Activated B cell treated with CpG ODN at 0.5 μM for 24 hours (primary cell): Measurements from ENCODE around the gene GNG3. TPM values are rescaled to one million over a fixed set of nuclear protein-coding genes. Genes with fewer than 3 reads are reported as not detected.
"Not testable (repeated sequence)": the region's sequence is repeated elsewhere in the genome, so short reads cannot be mapped to it uniquely, and the experiment has no call there.

Experiments used
- ATAC-seq: fragments of 200-7000 bp; cut with Tn5 transposase; one replicate; pipeline ENCODE4 v1.10.0; 2021; ENCODE audit warnings: low read depth, mild to moderate bottlenecking, moderate library complexity
- CTCF ChIA-PET: fragments of 350-600 bp; sonication (Branson Sonifier 250); formaldehyde crosslinking; loops from one replicate; lab custom pipeline; 2021; ENCODE audit warnings: antibody characterized with exemption; lab: Charles Lee
- POLR2A ChIA-PET: fragments of 350-600 bp; sonication (Branson Sonifier 250); formaldehyde crosslinking; loops from one replicate; lab custom pipeline; 2021; ENCODE audit warnings: antibody characterized with exemption; lab: Charles Lee
- DNase-seq: peaks from one replicate; pipeline ENCODE4 v3.0.0; 2022
- H3K27ac Mint-ChIP-seq: one replicate; pipeline ENCODE4 v1.8.0; 2020; ENCODE audit warnings: mixed read lengths
- H3K27me3 Mint-ChIP-seq: one replicate; pipeline ENCODE4 v1.8.0; 2021; ENCODE audit warnings: mixed read lengths
- H3K36me3 Mint-ChIP-seq: one replicate; pipeline ENCODE4 v1.8.0; 2021; ENCODE audit warnings: low read depth, mixed read lengths
- H3K4me1 Mint-ChIP-seq: one replicate; pipeline ENCODE4 v1.8.0; 2021; ENCODE audit warnings: mixed read lengths
- H3K4me3 Mint-ChIP-seq: one replicate; pipeline ENCODE4 v1.8.0; 2020; ENCODE audit warnings: mild to moderate bottlenecking, mixed read lengths
- H3K9me3 Mint-ChIP-seq: one replicate; pipeline ENCODE4 v1.8.0; 2020; ENCODE audit warnings: mixed read lengths
- CTCF ChIP-seq: fragments of 200-600 bp; IDR thresholded peaks from one replicate; pipeline ENCODE4 v1.8.0; 2022; ENCODE audit warnings: antibody characterized with exemption, mild to moderate bottlenecking
- intact Hi-C: fragments of 100-400 bp; cut with micrococcal nuclease; formaldehyde crosslinking; loops from one replicate; pipeline ENCODE4 v1.15.1; 2024
- total RNA-seq: library from RNA; stranded (reverse); gene quantifications from 2 replicates; pipeline ENCODE4 v1.2.3, GENCODE V29; 2022

Gene GNG3
- total RNA-seq, 1 donor from 2014 or later, result 1.8 TPM

DNA sequence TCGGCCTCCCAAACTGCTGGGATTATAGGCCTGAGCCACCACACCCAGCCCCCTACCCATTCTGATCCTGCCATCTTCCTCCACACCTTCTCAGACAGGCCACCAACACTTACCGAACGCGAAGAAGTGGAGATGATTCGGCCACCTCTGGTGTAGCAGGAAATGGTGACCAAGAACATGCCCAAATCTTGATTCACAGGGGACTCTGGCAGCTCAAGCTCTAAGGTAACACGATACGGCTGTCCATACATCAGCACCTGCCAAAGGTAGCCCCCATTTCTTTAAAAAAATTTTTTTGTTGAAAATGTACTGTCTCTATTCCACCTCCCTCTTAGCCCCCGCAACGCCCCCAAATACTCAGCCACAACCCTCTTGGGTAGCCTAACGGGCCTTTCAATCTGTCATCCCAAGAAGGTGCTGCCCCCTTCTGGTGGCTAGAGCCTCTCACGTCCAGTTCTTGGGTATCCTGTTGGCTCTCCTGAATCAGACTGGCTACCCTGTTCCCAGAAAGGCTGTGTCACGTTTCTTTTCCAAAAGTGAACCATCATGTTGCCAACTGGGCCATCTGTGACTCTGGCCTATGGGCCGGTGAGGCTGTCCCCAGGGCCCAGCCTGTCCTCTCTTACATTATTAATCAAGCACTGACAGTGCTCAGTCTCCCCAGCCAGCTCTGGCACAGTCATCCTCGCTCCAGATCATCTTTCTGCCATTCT is 12.9 kb upstream of the GNG3 start:
- no peak for TF ChIP-seq CTCF
- Mint-ChIP-seq H3K4me1 (peaks cover 5% of the 10 kb centered on the region), H3K27me3 (no peaks in the 10 kb centered on the region), H3K9me3 (no peaks in the 10 kb centered on the region), H3K27ac (no peak overlapping the region), H3K36me3 (peaks cover 24% of the 10 kb centered on the region), H3K4me3 (no peak overlapping the region)
- ATAC-seq, result peak; percentile 88
- intact Hi-C loops, result loop anchor here (1.0 kb wide), 7 partner anchors 13 to 299 kb away; partner anchors contain the start of gene EML3
- POLR2A ChIA-PET, result interaction anchor here (0.6 to 1.9 kb wide), 11 partner anchors 10 to 270 kb away, joined by 3 to 8 read pairs (median 5); partner anchors contain the start of genes C11orf98, CSKMT, INTS5 and LBHD1
- peak; percentile 55 for DNase-seq
- CTCF ChIA-PET, result interaction anchor here (0.6 to 4.7 kb wide), 19 partner anchors 8 to 301 kb away, joined by 3 to 37 read pairs (median 5); partner anchors contain the start of genes B3GAT3, C11orf98, CSKMT and EEF1G

DNA sequence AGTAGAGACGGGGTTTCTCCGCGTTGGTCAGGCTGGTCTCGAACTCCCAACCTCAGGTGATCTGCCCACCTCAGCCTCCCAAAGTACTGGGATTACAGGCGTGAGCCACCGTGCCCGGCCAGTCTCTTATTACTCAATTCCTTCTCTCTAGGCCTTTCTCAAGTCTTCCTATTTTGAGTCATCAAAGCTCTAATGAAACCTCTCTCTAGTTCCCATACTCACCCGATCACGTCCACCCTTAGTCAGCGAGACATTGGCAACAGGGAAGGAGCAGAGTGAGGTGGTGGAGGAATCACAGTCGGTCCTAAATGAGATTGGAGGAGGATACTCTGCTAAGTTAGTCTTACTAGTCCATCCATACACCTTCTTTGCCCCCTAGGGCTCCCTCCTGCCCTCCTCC is 5.2 kb upstream of the GNG3 start:
- no peak for TF ChIP-seq CTCF
- Mint-ChIP-seq H3K27me3 (no peaks in the 10 kb centered on the region), H3K4me3 (no peak overlapping the region), H3K4me1 (peaks cover 20% of the 10 kb centered on the region), H3K9me3 (no peaks in the 10 kb centered on the region), H3K27ac (no peak overlapping the region), H3K36me3 (peaks cover 9% of the 10 kb centered on the region)
- CTCF ChIA-PET, result interaction anchor here (1.4 kb wide), 1 partner anchor 9 kb away, joined by 8 read pairs; no protein-coding TSS in a partner anchor
- POLR2A ChIA-PET, result interaction anchor here (1.3 kb wide), 1 partner anchor 30 kb away, joined by 6 read pairs; the partner anchor contains the start of genes LBHD1 and UQCC3
- ATAC-seq (no peak), DNase-seq (no peak)
- intact Hi-C loops, result no loop called here

- not testable (repeated sequence) for H3K4me3 Mint-ChIP-seq
These were observed 3.6 kb upstream of the GNG3 start for GRCh38 chr11:62703921-62704320.

GRCh38 chr11:62705413-62705812 is 2.1 kb upstream of the GNG3 start:
- CTCF ChIA-PET, result interaction anchor here (1.0 to 1.6 kb wide), 3 partner anchors 11 to 40 kb away, joined by 3 to 6 read pairs (median 5); partner anchors contain the start of genes C11orf98 and CSKMT
- ATAC-seq (no peak), DNase-seq (no peak)
- Mint-ChIP-seq H3K9me3 (no peaks in the 10 kb centered on the region), H3K27me3 (no peaks in the 10 kb centered on the region), H3K4me1 (peaks cover 49% of the 10 kb centered on the region), H3K36me3 (peaks cover 19% of the 10 kb centered on the region), H3K4me3 (peak overlapping the region; percentile 92), H3K27ac (peak overlapping the region; percentile 86)
- TF ChIP-seq CTCF, result no peak
- intact Hi-C loops, result no loop called here
- POLR2A ChIA-PET, result interaction anchor here (0.9 to 8.0 kb wide), 16 partner anchors 21 to 175 kb away, joined by 3 to 188 read pairs (median 21); partner anchors contain the start of genes B3GAT3, C11orf98, CSKMT and EEF1G

More at GRCh38 chr11:62703921-62704320, 3.6 kb upstream of the GNG3 start:
- ChIA-PET POLR2A (interaction anchor here (0.6 to 6.4 kb wide), 4 partner anchors 32 to 163 kb away, joined by 3 to 67 read pairs (median 4); partner anchors contain the start of genes UQCC3 and ZBTB3), CTCF (interaction anchor here (0.6 kb wide), 1 partner anchor 161 kb away, joined by 4 read pairs; no protein-coding TSS in a partner anchor)
- H3K36me3 Mint-ChIP-seq, H3K27me3 Mint-ChIP-seq, DNase-seq, intact Hi-C loops, H3K9me3 Mint-ChIP-seq, ATAC-seq, H3K27ac Mint-ChIP-seq: not testable (repeated sequence)
- H3K4me1 Mint-ChIP-seq, result peaks cover 37% of the 10 kb centered on the region

- CTCF ChIA-PET, result interaction anchor here (1.0 to 1.6 kb wide), 4 partner anchors 12 to 175 kb away, joined by 3 to 6 read pairs (median 4); partner anchors contain the start of genes C11orf98, CSKMT and SLC3A2
- POLR2A ChIA-PET, result interaction anchor here (0.6 to 8.0 kb wide), 22 partner anchors 12 to 174 kb away, joined by 3 to 188 read pairs (median 8); partner anchors contain the start of genes B3GAT3, C11orf98, CSKMT and EEF1G
- intact Hi-C loops, result loop anchor here (1.0 to 2.0 kb wide), 3 partner anchors 27 to 175 kb away; partner anchors contain the start of genes GANAB and UBXN1
- Mint-ChIP-seq H3K27me3 (no peaks in the 10 kb centered on the region), H3K4me1 (peaks cover 49% of the 10 kb centered on the region), H3K9me3 (no peaks in the 10 kb centered on the region), H3K4me3 (peak overlapping the region; percentile 92), H3K36me3 (peaks cover 23% of the 10 kb centered on the region), H3K27ac (peak overlapping the region; percentile 99)
- ATAC-seq, result peak; percentile 73
- DNase-seq, result peak; percentile 90
- no peak for TF ChIP-seq CTCF
These were observed 1.3 kb upstream of the GNG3 start for GRCh38 chr11:62705880-62706849.
